KOPT-K1 (cell line): ENCODE results near the gene MLF2.
A peak's percentile ranks its signal among the peaks of the same experiment; 100 is the strongest.

ENCODE experiments used
- H3K27ac ChIP-seq: fragments of 200-600 bp; sonication (generic); 2 replicates; pipeline ENCODE4 v1.5.1; 2016; ENCODE audit warnings: antibody characterized with exemption, mild to moderate bottlenecking, low read depth, low read length; ENCODE audit not compliant: poor library complexity, severe bottlenecking
- H3K36me3 ChIP-seq: fragments of 200-600 bp; sonication (generic); 2 replicates; pipeline ENCODE4 v1.5.1; 2017; ENCODE audit warnings: antibody characterized with exemption, mild to moderate bottlenecking, low read length, moderate library complexity; ENCODE audit not compliant: insufficient read depth
- H3K9me3 ChIP-seq: fragments of 200-600 bp; sonication (generic); 2 replicates; pipeline ENCODE4 v1.5.1; 2017; ENCODE audit warnings: antibody characterized with exemption, low read length, mild to moderate bottlenecking; ENCODE audit not compliant: insufficient read depth, poor library complexity, severe bottlenecking

The MLF2 gene, protein sequence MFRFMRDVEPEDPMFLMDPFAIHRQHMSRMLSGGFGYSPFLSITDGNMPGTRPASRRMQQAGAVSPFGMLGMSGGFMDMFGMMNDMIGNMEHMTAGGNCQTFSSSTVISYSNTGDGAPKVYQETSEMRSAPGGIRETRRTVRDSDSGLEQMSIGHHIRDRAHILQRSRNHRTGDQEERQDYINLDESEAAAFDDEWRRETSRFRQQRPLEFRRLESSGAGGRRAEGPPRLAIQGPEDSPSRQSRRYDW

DNA sequence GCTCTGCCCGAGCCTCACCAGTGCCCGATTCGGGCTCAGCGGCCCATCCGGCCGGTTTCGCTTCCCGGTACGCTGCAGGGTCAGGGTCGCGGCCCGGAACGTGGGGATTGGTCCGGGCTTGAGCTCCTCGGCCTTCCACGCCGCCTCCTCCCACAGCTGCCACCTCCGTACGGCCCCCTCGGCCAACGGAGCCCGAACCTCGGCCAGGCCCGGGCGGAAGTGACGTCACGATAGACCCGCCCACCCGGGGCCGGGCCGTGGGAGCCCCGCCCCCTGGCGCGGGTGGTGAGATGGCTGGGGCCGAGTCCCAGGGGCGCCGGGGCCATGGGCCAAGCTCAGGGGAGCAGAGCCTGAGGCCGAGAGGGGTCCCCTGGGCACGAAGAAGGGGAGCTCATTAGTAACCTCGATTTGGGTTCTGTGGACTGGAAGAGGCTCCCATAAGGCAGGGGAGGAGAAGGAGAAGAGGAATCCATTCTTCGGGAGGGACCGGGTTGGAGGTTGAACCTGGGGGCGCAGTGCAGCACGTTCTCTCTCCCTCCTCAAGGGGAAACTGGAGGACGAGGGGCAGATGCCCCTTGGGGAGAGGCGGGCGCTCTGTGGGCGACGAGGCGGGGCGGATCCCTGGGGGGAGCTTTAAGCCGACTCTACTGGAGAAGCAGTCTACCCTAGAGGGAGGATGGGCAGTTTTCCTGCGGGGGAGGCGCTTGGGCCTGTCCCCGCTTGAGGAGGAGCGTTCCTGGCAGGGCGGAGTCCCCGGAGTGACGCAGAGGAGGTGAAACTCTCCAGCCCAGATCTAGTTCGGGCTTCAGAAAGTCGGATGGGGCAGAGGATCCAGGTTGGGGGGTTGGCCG, at the start of gene MLF2:
TSS of gene MLF2 (minus strand) at position 221 of the 851 bp plus-strand sequence. CDS start 807 bp downstream, outside the sequence.
- H3K9me3 ChIP-seq, result no peaks in the 10 kb centered on the region
- H3K27ac ChIP-seq, result peak within 1 kb of the TSS; percentile 81
- peaks cover 39% of the 10 kb centered on the region for H3K36me3 ChIP-seq

DNA sequence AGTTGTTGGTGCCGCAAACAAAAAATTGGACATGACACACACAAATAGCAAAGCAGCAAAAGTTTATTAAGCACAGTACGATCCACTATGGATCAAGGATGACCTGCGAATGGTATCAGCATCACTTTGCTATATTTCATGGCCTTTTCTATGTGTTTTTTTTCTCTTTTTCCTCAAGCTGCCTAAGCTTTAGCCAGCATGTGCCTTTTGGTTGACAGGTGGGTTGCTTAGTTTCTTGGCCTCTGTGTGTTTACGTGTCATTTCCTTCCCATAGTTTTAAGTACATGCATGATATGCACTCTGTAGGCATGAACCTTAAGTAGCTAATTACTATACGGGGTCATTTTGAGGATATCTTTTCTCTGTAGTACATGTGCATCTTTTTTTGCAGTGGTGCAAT, 46.2 kb upstream of the MLF2 start:
- Histone ChIP-seq H3K36me3 (no peaks in the 10 kb centered on the region; the same call in 1 of the 2 replicates), H3K27ac (no peak overlapping the region), H3K9me3 (no peaks in the 10 kb centered on the region)

DNA sequence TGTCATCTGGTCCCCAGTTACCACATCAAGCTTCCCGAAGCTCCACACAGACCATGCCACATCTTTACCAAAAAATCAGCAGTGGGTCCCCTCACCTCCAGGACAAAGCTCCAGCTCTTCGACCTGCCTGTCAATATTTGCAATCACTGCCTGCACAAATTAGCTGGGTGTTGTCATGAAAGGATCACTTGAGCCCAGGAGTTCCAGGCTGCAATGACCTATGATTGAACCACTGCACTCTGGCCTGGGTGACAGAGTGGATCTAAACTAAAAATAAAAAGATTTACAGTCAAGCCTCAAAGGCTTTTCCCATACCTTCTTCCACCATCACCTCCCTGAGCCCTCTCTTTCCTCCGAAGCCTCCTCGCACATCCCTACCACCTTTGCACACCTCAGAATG, 43.6 kb upstream of the MLF2 start:
- H3K9me3 ChIP-seq, result no peaks in the 10 kb centered on the region
- H3K36me3 ChIP-seq, result no peaks in the 10 kb centered on the region
- no peak overlapping the region for H3K27ac ChIP-seq

- no peaks in the 10 kb centered on the region for H3K36me3 ChIP-seq
- H3K27ac ChIP-seq, result no peak overlapping the region
- no peaks in the 10 kb centered on the region for H3K9me3 ChIP-seq
These were observed 42.1 kb upstream of the MLF2 start for GRCh38 chr12:6795088-6795487.

- Histone ChIP-seq H3K36me3 (no peaks in the 10 kb centered on the region), H3K27ac (no peak overlapping the region), H3K9me3 (no peaks in the 10 kb centered on the region)
These were observed 39.7 kb upstream of the MLF2 start for GRCh38 chr12:6792522-6793201.

DNA sequence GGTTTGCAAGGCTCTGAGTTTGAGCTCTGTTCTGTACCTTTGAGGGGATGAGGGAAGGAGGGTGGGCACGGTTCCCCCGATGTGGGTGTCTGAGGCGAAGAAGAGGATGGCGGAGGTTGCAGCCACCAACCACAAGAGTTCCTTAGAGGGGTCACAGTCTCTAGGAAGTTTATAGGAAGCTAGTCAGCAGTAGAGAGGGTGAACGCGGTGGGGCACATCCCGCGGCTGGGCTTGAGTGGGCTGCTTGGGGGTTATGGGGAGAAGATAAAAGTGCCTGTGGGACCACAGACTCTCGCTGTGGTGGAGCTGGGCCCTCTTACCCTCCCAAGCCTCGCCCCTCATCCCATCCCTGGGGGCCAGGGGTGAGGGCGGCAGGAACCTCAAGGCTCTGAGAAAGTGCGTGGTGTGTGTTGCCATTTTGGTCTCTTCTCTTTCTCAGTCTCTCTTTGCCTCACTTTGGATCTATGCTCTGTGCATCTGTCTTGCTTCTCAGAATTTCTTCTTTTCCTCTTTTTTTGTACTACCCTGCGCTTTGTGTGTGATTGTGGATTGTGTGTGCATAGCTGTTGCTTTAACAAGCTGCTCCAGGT, 39.1 kb upstream of the MLF2 start:
- H3K9me3 ChIP-seq, result no peaks in the 10 kb centered on the region
- no peaks in the 10 kb centered on the region for H3K36me3 ChIP-seq
- no peak overlapping the region for H3K27ac ChIP-seq

- Histone ChIP-seq H3K36me3 (no peaks in the 10 kb centered on the region), H3K27ac (no peak overlapping the region), H3K9me3 (no peaks in the 10 kb centered on the region)
These were observed 37.7 kb upstream of the MLF2 start for GRCh38 chr12:6790496-6791150.

DNA sequence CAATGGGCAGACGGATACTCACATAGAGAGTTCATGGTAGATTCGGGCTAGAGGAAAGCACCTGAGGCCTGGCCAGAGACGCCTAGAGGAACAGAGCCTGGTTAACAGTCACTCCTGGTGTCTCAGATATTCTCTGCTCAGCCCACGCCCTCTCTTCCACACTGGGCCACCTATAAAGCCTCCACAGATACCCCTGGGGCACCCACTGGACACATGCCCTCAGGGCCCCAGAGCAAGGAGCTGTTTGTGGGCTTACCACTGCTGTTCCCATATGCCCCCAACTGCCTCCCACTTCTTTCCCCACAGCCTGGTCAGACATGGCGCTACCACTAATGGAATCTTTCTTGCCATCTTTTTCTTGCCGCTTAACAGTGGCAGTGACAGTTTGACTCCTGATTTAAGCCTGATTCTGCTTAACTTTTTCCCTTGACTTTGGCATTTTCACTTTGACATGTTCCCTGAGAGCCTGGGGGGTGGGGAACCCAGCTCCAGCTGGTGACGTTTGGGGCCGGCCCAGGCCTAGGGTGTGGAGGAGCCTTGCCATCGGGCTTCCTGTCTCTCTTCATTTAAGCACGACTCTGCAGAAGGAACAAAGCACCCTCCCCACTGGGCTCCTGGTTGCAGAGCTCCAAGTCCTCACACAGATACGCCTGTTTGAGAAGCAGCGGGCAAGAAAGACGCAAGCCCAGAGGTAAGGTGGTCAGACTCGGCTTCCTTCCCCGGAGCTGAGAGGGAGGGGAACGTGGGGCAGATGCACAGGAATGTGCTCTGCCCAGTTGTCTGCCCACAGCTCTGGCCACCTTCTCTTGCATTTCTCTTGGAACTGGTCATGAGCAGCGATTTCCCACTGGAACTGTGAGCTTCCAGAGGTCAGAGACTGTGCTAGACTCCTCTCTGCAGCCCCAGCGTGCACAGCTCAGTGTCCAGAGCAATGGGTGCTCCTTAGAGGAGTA, 36.3 kb upstream of the MLF2 start, which contains the start of gene CD4:
TSS of gene CD4 (plus strand) at position 557 of the 953 bp plus-strand sequence. CDS start 10,611 bp downstream, outside the sequence.
- H3K27ac ChIP-seq, result peak within 1 kb of the TSS; percentile 41
- H3K36me3 ChIP-seq, result no peaks in the 10 kb centered on the region
- no peaks in the 10 kb centered on the region for H3K9me3 ChIP-seq

DNA sequence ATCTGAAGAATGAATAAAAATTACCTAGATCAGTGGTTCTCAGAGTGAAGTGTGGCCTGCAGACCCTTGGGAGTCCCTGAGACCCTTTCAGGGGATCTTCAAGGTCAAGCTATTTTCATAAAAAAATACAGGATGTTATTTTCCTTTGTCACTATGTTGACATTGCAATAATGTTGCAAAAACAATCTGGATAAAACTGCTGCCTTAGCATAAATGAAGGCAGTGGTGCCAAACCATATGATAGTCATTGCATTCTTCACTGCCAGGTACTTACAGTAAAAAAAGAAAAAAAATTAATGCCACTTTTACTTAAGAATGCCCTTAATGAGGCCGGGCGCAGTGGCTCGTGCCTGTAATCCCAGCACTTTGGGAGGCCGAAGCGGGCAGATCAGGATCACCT, 34.4 kb upstream of the MLF2 start:
- H3K36me3 ChIP-seq, result no peaks in the 10 kb centered on the region
- no peaks in the 10 kb centered on the region for H3K9me3 ChIP-seq

DNA sequence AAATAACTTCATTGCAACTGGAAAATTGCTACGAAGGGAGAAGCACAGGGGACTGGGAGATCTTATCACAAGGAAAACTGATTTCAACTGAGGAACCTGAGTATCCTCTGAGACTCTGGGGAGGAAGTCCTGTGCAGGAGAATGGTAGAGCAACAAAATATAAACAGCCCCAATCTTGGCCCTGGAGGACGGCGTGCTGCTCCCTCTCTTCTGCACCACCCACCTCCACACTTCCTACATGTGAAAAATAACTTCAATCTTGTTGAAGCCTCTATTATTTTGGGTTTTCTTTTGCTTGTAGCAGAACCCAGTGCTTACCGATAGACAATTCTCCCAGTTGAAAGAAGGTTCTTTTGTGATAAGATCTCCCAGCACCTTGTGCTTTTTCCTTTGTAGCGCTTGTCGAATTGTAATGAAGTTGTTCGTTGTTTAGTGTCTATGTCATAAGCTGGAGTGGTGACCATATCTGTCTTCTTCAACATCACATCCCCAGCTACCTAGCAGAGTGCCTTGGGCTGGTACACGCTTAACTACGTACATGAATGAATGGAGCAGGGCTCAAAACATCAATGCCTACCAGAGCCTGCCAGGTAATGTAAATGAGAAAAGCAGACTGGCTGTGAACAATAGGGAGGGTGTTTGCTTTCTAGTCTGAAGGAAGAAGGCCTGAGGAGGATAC, 33.6 kb upstream of the MLF2 start:
- Histone ChIP-seq H3K27ac (peak overlapping the region; percentile 62), H3K36me3 (no peaks in the 10 kb centered on the region), H3K9me3 (no peaks in the 10 kb centered on the region)

More for the DNA sequence above, 34.4 kb upstream of the MLF2 start:
- H3K27ac ChIP-seq, result peak overlapping the region; percentile 62

GRCh38 chr12:6784761-6785160, 31.8 kb upstream of the MLF2 start:
- no peaks in the 10 kb centered on the region for H3K36me3 ChIP-seq
- peak overlapping the region; percentile 97 for H3K27ac ChIP-seq

DNA sequence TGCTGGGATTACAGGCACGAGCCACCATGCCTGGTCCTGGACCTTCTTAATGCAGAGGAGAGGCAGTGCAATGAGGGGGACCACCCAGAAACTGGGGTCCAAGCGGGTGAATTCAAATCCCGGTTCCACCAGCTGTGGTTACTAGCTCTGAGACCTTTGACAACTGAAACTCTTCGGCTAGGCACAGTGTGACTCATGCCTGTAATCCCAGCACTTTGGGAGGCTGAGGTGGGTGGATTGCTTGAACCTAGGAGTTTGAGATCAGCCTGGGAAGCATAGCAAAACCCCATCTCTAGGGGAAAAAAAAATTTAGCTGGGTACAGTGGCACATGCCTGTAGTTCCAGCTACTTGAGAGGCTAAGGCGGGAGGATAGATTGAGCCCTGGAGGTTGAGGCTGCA, 31.4 kb upstream of the MLF2 start:
- Histone ChIP-seq H3K9me3 (no peaks in the 10 kb centered on the region), H3K27ac (peak overlapping the region; percentile 97), H3K36me3 (no peaks in the 10 kb centered on the region)

More at GRCh38 chr12:6784761-6785160, 31.8 kb upstream of the MLF2 start:
- H3K9me3 ChIP-seq, result no peaks in the 10 kb centered on the region

DNA sequence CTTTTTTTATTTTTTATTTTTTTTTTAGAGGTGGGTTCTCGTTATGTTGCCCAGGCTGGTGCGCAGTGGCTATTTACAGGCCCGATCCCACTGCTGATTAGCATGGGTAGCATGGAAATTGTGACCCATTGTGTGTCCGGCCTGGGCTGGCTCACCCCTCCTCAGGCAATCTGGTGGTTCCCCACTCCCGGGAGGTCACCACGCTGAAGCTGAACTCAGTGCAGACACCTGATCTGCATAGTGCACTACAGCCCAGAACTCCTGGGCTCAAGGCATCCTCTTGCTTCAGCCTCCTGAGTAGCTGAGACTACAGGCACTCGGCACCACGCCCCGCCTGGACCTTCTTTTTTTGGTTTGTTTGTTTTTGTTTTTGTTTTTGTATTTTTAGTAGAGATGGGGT, 30.9 kb upstream of the MLF2 start:
- Histone ChIP-seq H3K27ac (peak overlapping the region; percentile 97), H3K9me3 (no peaks in the 10 kb centered on the region), H3K36me3 (no peaks in the 10 kb centered on the region)
